Measurements from ENCODE around the gene NHSL2. TPM values are rescaled to one million over a fixed set of nuclear protein-coding genes. Genes with fewer than 3 reads are reported as not detected.

The NHSL2 gene
- total RNA-seq, 1 donor from 2014 or later: 58.1 TPM

GRCh38 chrX:72115380-72115779 lies 204.7 kb downstream of the NHSL2 start:
- intact Hi-C loops (cut with DNase I): no loop called here
- Histone ChIP-seq H3K27ac (no peak overlapping the region), H3K9me3 (no peaks in the 10 kb centered on the region), H3K36me3 (no peaks in the 10 kb centered on the region), H3K4me3 (no peak overlapping the region), H3K27me3 (no peaks in the 10 kb centered on the region), H3K4me1 (no peaks in the 10 kb centered on the region)
- DNase-seq (ENCODE audit: low spot score in 2 of 2): peak in 1 of 2 donors; percentile 16
- TF ChIP-seq, protein P1, sequence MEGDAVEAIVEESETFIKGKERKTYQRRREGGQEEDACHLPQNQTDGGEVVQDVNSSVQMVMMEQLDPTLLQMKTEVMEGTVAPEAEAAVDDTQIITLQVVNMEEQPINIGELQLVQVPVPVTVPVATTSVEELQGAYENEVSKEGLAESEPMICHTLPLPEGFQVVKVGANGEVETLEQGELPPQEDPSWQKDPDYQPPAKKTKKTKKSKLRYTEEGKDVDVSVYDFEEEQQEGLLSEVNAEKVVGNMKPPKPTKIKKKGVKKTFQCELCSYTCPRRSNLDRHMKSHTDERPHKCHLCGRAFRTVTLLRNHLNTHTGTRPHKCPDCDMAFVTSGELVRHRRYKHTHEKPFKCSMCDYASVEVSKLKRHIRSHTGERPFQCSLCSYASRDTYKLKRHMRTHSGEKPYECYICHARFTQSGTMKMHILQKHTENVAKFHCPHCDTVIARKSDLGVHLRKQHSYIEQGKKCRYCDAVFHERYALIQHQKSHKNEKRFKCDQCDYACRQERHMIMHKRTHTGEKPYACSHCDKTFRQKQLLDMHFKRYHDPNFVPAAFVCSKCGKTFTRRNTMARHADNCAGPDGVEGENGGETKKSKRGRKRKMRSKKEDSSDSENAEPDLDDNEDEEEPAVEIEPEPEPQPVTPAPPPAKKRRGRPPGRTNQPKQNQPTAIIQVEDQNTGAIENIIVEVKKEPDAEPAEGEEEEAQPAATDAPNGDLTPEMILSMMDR (IDR thresholded peaks at IDR 0.05): no peak

DNA sequence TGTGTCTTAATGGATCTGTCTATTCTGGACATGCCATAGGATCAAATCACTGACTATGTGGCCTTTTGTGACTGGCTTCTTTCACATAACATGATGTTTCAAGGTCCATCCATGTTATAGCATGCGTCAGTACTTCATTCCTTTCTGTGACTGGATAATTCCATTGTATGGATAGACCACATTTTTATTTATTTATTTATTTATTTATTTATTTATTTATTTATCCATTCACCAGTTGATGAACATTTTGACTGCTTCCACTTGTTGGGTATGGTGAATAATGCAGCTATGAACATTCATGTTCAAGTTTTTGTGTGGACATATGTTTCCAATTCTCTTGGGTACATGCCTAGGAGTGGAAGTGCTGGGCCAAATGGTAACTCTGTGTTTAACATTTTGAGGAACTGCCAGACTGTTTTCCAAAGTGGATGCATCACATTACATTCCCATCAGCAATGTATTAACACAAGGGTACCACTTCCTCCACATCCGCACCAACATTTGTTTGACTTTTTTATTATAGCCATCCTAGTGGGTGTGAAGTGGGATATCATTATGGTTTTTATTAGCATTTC lies 207.1 kb downstream of the NHSL2 start:
- Histone ChIP-seq H3K4me3 (no peak overlapping the region), H3K4me1 (peaks cover 0 to 5% of the 10 kb centered on the region in 2 donors), H3K9me3 (no peaks in the 10 kb centered on the region), H3K27me3 (no peaks in the 10 kb centered on the region), H3K36me3 (no peaks in the 10 kb centered on the region), H3K27ac (no peak overlapping the region)
- intact Hi-C loops (cut with DNase I): no loop called here
- no peak for DNase-seq (ENCODE audit: low spot score in 2 of 2)
- TF ChIP-seq, protein P1 (IDR thresholded peaks at IDR 0.05): no peak

DNA sequence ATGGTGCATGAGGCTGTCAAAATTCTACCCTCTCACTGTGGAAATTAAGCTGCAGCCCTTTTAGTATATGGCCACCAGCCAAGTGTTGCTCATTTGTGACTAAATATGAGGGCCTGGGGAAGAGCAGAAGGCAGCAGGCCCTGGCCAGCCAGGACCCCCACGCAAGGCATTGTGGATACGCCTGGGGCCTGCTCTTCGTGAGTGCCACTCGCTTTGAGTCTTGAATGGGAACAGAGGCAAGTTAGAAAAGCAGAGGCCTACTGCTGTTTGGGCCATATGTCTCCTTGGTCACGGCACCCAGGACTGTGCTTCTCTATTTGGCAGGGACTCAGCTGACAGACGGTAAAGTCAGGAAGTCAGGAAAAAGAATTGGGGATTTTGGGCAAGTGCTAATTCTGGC lies 210.2 kb downstream of the NHSL2 start:
- DNase-seq (ENCODE audit: low spot score in 2 of 2): no peak
- Histone ChIP-seq H3K36me3 (no peaks in the 10 kb centered on the region), H3K9me3 (no peaks in the 10 kb centered on the region), H3K27me3 (no peaks in the 10 kb centered on the region), H3K4me3 (no peak overlapping the region), H3K4me1 (peaks cover 0 to 16% of the 10 kb centered on the region in 2 donors), H3K27ac (peak overlapping the region; percentile 31 to 68)
- TF ChIP-seq, protein P1 (IDR thresholded peaks at IDR 0.05): no peak
- intact Hi-C loops (cut with DNase I): loop anchor here (5.0 kb wide), 1 partner anchor 59 kb away; no protein-coding TSS in a partner anchor

GRCh38 chrX:72121383-72121782 lies 210.7 kb downstream of the NHSL2 start:
- TF ChIP-seq, protein P1 (IDR thresholded peaks at IDR 0.05): no peak

GRCh38 chrX:72122621-72123337 lies 212.1 kb downstream of the NHSL2 start:
- no peaks in the 10 kb centered on the region for H3K36me3 ChIP-seq
- intact Hi-C loops (cut with DNase I): loop anchor here (5.0 kb wide), 1 partner anchor 60 kb away; no protein-coding TSS in a partner anchor
- H3K9me3 ChIP-seq: no peaks in the 10 kb centered on the region
- DNase-seq (ENCODE audit: low spot score in 2 of 2): no peak
- no peaks in the 10 kb centered on the region for H3K27me3 ChIP-seq
- H3K4me1 ChIP-seq: peaks cover 4 to 20% of the 10 kb centered on the region in 2 donors
- no peak overlapping the region for H3K4me3 ChIP-seq
- TF ChIP-seq, protein P1 (IDR thresholded peaks at IDR 0.05): no peak
- H3K27ac ChIP-seq: peak overlapping the region; percentile 77 to 81

More at GRCh38 chrX:72121383-72121782, 210.7 kb downstream of the NHSL2 start:
- Histone ChIP-seq H3K27ac (peak overlapping the region; percentile 31 to 68), H3K4me3 (no peak overlapping the region), H3K27me3 (no peaks in the 10 kb centered on the region), H3K36me3 (no peaks in the 10 kb centered on the region), H3K4me1 (peaks cover 4 to 20% of the 10 kb centered on the region in 2 donors), H3K9me3 (no peaks in the 10 kb centered on the region)
- no peak for DNase-seq (ENCODE audit: low spot score in 2 of 2)
- intact Hi-C loops (cut with DNase I): loop anchor here (5.0 kb wide), 1 partner anchor 59 kb away; no protein-coding TSS in a partner anchor
